GM12878 (cell line): Measurements from ENCODE around the gene POLD1. TPM values are rescaled to one million over a fixed set of nuclear protein-coding genes. Genes with fewer than 3 reads are reported as not detected.
A peak's percentile ranks its signal among the peaks of the same experiment; 100 is the strongest.

ENCODE experiments used
- ATF3 ChIP-seq: IDR thresholded peaks from 2 replicates; pipeline ENCODE4 v1.6.1; 2011; ENCODE audit warnings: low read depth, mild to moderate bottlenecking, low read length, moderate library complexity, borderline replicate concordance; ENCODE audit errors: extremely low read depth
- CBX3 ChIP-seq: fragments of 200-600 bp; sonication (generic); IDR thresholded peaks from 2 replicates; pipeline ENCODE4 v1.6.1; 2016; ENCODE audit warnings: low read depth, borderline replicate concordance
- CREB1 ChIP-seq: IDR thresholded peaks from 2 replicates; pipeline ENCODE4 v1.6.1; 2012; ENCODE audit warnings: low read depth, mild to moderate bottlenecking, inconsistent platforms
- ELK1 ChIP-seq: IDR thresholded peaks from 2 replicates; pipeline ENCODE4 v1.6.1; 2012; ENCODE audit warnings: low read depth, low read length, improper control_type of control experiment
- IRF5 ChIP-seq: fragments of 450-650 bp; IDR thresholded peaks from 2 replicates; pipeline ENCODE4 v1.6.1; 2017; ENCODE audit warnings: borderline replicate concordance
- MAX ChIP-seq: IDR thresholded peaks from 2 replicates; pipeline ENCODE4 v1.6.1; 2012; ENCODE audit warnings: low read depth, low read length, improper control_type of control experiment
- MLLT1 ChIP-seq: fragments of 450-650 bp; IDR thresholded peaks from 2 replicates; pipeline ENCODE4 v1.6.1; 2016; ENCODE audit warnings: mild to moderate bottlenecking
- MYB ChIP-seq: fragments of 150-350 bp; IDR thresholded peaks from 2 replicates; pipeline ENCODE4 v1.6.1; 2014; ENCODE audit warnings: mild to moderate bottlenecking, low read depth, low read length, borderline replicate concordance
- NR2F1 ChIP-seq: fragments of 450-650 bp; conservative IDR thresholded peaks from 2 replicates; pipeline ENCODE4 v1.6.1; 2017; ENCODE audit warnings: mild to moderate bottlenecking
- PAX8 ChIP-seq: fragments of 450-650 bp; IDR thresholded peaks from 2 replicates; pipeline ENCODE4 v1.6.1; 2017; ENCODE audit warnings: mild to moderate bottlenecking, moderate library complexity
- POU2F2 ChIP-seq: IDR thresholded peaks from 3 replicates; pipeline ENCODE4 v1.6.1; 2011; ENCODE audit warnings: low read depth, mild to moderate bottlenecking, low read length, borderline replicate concordance
- RUNX3 ChIP-seq: IDR thresholded peaks from 2 replicates; pipeline ENCODE4 v1.6.1; 2012; ENCODE audit warnings: low read length, inconsistent platforms
- SKIL ChIP-seq: fragments of 450-650 bp; IDR thresholded peaks from 2 replicates; pipeline ENCODE4 v1.6.1; 2017; ENCODE audit warnings: mild to moderate bottlenecking, low read depth, inconsistent platforms; ENCODE audit not compliant: poor library complexity, severe bottlenecking
- ZBTB11 ChIP-seq: fragments of 450-650 bp; formaldehyde crosslinking; IDR thresholded peaks from 2 replicates; pipeline ENCODE4 v1.5.0; 2022; ENCODE audit warnings: mild to moderate bottlenecking, missing genetic modification characterization
- ZNF217 ChIP-seq: fragments of 450-650 bp; IDR thresholded peaks from 2 replicates; pipeline ENCODE4 v1.6.1; 2017; ENCODE audit warnings: antibody characterized with exemption, mild to moderate bottlenecking
- ZNF24 ChIP-seq: fragments of 450-650 bp; IDR thresholded peaks from 2 replicates; pipeline ENCODE4 v1.6.1; 2017; ENCODE audit warnings: antibody characterized with exemption, mild to moderate bottlenecking
- polyA plus RNA-seq, 11 experiments: library from polyadenylated mRNA; depleted of rRNA in 4 of 11; unstranded in 6 of 11; stranded (reverse) in 5 of 11; fragments of >200 nt; fragmentation: Nextera tagmentation in 4 of 11; fragmentation: Illumina TruSeq in 1 of 11; extraction: Ambion mirVana in 4 of 11; extraction: Trizol in 1 of 11; gene quantifications; 1 replicate in 1 of 11; 2 replicates in 10 of 11; pipeline versions ENCODE4 v1.2.1 to v1.2.3, GENCODE V29; 2011 to 2016; ENCODE audit warnings: inconsistent platforms in 2 of 11, missing spikeins in 2 of 11, low read depth in 1 of 11
- total RNA-seq, 4 experiments: library from RNA; depleted of rRNA in 3 of 4; stranded (reverse); fragments of >200 nt in 3 of 4; fragmentation: Illumina TruSeq in 1 of 4; extraction: Trizol in 1 of 4; gene quantifications; 2 replicates each; pipeline versions ENCODE4 v1.2.1 to v1.2.3, GENCODE V29; 2013 to 2021

Gene POLD1
- total and polyA plus RNA-seq, 10 of the 15 experiments (the other 5 are each of a cell fraction or from before 2014, with no cell fraction given) = 0.76 to 165 (median 63.4) TPM

GRCh38 chr19:50358483-50359327 lies 25.4 kb upstream of the POLD1 start (continued):
- TF ChIP-seq SKIL (peak; percentile 68), POU2F2 (no peak), NR2F1 (no peak), PAX8 (no peak), ATF3 (no peak), MLLT1 (peak; percentile 68; the same call in 1 of the 2 replicates), CBX3 (no peak), RUNX3 (peak; percentile 41), ELK1 (no peak), CREB1 (peak; percentile 100), IRF5 (no peak), ZNF24 (no peak), MYB (no peak), ZNF217 (peak; percentile 16; the same call in 1 of the 2 replicates), ZBTB11 (CRISPR knock-in tag) (no peak), MAX (peak; percentile 71; the same call in 1 of the 2 replicates)
